ENCODE results near the gene NDNF. TPM values are rescaled to one million over a fixed set of nuclear protein-coding genes. Genes with fewer than 3 reads are reported as not detected.

NDNF gene
- total RNA-seq, 4 donors from 2014 or later = 1.6 to 5.4 (median 4.5) TPM

- H3K27me3 ChIP-seq = no peaks in the 10 kb centered on the region
- no peaks in the 10 kb centered on the region for H3K4me1 ChIP-seq
- WGBS = 93% methylated on average over 1 of the region's 1 CpG
- DNase-seq (ENCODE audit: low spot score in 2 of 2) = no peak
- TF ChIP-seq EP300 (IDR thresholded peaks at IDR 0.05) (no peak), POLR2AphosphoS5 (IDR thresholded peaks at IDR 0.05) (no peak), CTCF (IDR thresholded peaks at IDR 0.05) (no peak)
- no peaks in the 10 kb centered on the region for H3K9me3 ChIP-seq
- no peak overlapping the region for H3K4me3 ChIP-seq
- no peaks in the 10 kb centered on the region for H3K36me3 ChIP-seq
- H3K27ac ChIP-seq = no peak overlapping the region
Observed at GRCh38 chr4:121011780-121012340, 60.5 kb downstream of the NDNF start.

GRCh38 chr4:121011138-121011537 is 61.2 kb downstream of the NDNF start:
- TF ChIP-seq EP300 (IDR thresholded peaks at IDR 0.05) (no peak), CTCF (IDR thresholded peaks at IDR 0.05) (no peak), POLR2A (IDR thresholded peaks at IDR 0.05) (no peak), POLR2AphosphoS5 (IDR thresholded peaks at IDR 0.05) (no peak)
- no peak overlapping the region for H3K27ac ChIP-seq
- H3K9me3 ChIP-seq = no peaks in the 10 kb centered on the region
- H3K4me1 ChIP-seq = no peaks in the 10 kb centered on the region
- WGBS = 74% methylated on average over 2 of the region's 2 CpGs
- H3K36me3 ChIP-seq = no peaks in the 10 kb centered on the region
- no peak overlapping the region for H3K4me3 ChIP-seq
- H3K27me3 ChIP-seq = no peaks in the 10 kb centered on the region
- no peak for DNase-seq (ENCODE audit: low spot score in 2 of 2)

- no peak overlapping the region for H3K4me3 ChIP-seq
- WGBS = 78% methylated on average over 3 of the region's 3 CpGs
Observed at GRCh38 chr4:121009578-121010478, 62.5 kb downstream of the NDNF start.

GRCh38 chr4:121007660-121008059 is 64.7 kb downstream of the NDNF start:
- WGBS = 0% methylated on average over 1 of the region's 1 CpG
- DNase-seq (ENCODE audit: low spot score in 2 of 2) = no peak
- no peak for TF ChIP-seq EP300 (IDR thresholded peaks at IDR 0.05)
- no peak for TF ChIP-seq POLR2AphosphoS5 (IDR thresholded peaks at IDR 0.05)
- TF ChIP-seq POLR2A (IDR thresholded peaks at IDR 0.05) = no peak
- no peak for TF ChIP-seq CTCF (IDR thresholded peaks at IDR 0.05)
- no peaks in the 10 kb centered on the region for H3K4me1 ChIP-seq
- no peaks in the 10 kb centered on the region for H3K27me3 ChIP-seq
- H3K4me3 ChIP-seq = no peak overlapping the region
- no peaks in the 10 kb centered on the region for H3K36me3 ChIP-seq
- no peaks in the 10 kb centered on the region for H3K9me3 ChIP-seq
- H3K27ac ChIP-seq = no peak overlapping the region

More at GRCh38 chr4:121009578-121010478, 62.5 kb downstream of the NDNF start:
- no peaks in the 10 kb centered on the region for H3K36me3 ChIP-seq
- DNase-seq (ENCODE audit: low spot score in 2 of 2) = no peak
- H3K27ac ChIP-seq = no peak overlapping the region
- TF ChIP-seq EP300 (IDR thresholded peaks at IDR 0.05) (no peak), CTCF (IDR thresholded peaks at IDR 0.05) (no peak), POLR2AphosphoS5 (IDR thresholded peaks at IDR 0.05) (no peak), POLR2A (IDR thresholded peaks at IDR 0.05) (no peak)
- no peaks in the 10 kb centered on the region for H3K9me3 ChIP-seq
- no peaks in the 10 kb centered on the region for H3K4me1 ChIP-seq
- no peaks in the 10 kb centered on the region for H3K27me3 ChIP-seq

GRCh38 chr4:121003863-121004262 is 68.5 kb downstream of the NDNF start:
- no peak for TF ChIP-seq POLR2A (IDR thresholded peaks at IDR 0.05)
- no peak for TF ChIP-seq CTCF (IDR thresholded peaks at IDR 0.05)
- no peak for TF ChIP-seq POLR2AphosphoS5 (IDR thresholded peaks at IDR 0.05)
- TF ChIP-seq EP300 (IDR thresholded peaks at IDR 0.05) = no peak
- H3K27ac ChIP-seq = no peak overlapping the region
- H3K4me1 ChIP-seq = no peaks in the 10 kb centered on the region
- H3K9me3 ChIP-seq = no peaks in the 10 kb centered on the region
- WGBS = 91% methylated on average over 3 of the region's 4 CpGs
- H3K27me3 ChIP-seq = no peaks in the 10 kb centered on the region
- no peak overlapping the region for H3K4me3 ChIP-seq
- H3K36me3 ChIP-seq = no peaks in the 10 kb centered on the region
- no peak for DNase-seq (ENCODE audit: low spot score in 2 of 2)

Measured in suprapubic skin (tissue), 4 donors.